ENCODE results near the gene MAN2A2. TPM values are rescaled to one million over a fixed set of nuclear protein-coding genes. Genes with fewer than 3 reads are reported as not detected.

The MAN2A2 gene
- total RNA-seq, 4 donors from 2014 or later: 32.9 to 90.3 (median 66.4) TPM

GRCh38 chr15:90956274-90957030, 53.4 kb downstream of the MAN2A2 start:
- TF ChIP-seq, protein P1, sequence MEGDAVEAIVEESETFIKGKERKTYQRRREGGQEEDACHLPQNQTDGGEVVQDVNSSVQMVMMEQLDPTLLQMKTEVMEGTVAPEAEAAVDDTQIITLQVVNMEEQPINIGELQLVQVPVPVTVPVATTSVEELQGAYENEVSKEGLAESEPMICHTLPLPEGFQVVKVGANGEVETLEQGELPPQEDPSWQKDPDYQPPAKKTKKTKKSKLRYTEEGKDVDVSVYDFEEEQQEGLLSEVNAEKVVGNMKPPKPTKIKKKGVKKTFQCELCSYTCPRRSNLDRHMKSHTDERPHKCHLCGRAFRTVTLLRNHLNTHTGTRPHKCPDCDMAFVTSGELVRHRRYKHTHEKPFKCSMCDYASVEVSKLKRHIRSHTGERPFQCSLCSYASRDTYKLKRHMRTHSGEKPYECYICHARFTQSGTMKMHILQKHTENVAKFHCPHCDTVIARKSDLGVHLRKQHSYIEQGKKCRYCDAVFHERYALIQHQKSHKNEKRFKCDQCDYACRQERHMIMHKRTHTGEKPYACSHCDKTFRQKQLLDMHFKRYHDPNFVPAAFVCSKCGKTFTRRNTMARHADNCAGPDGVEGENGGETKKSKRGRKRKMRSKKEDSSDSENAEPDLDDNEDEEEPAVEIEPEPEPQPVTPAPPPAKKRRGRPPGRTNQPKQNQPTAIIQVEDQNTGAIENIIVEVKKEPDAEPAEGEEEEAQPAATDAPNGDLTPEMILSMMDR (IDR thresholded peaks at IDR 0.05): peak in 1 of 3 donors; percentile 80
- DNase-seq (ENCODE audit: low spot score) (peak; percentile 63), ATAC-seq (ENCODE audit: low FRiP score) (peak; percentile 59)

- DNase-seq (ENCODE audit: low spot score) (no peak), ATAC-seq (ENCODE audit: low FRiP score) (peak; percentile 25)
- TF ChIP-seq, protein P1 (IDR thresholded peaks at IDR 0.05): no peak
Measured at GRCh38 chr15:90957031-90957790, 54.1 kb downstream of the MAN2A2 start.

- DNase-seq (ENCODE audit: low spot score) (no peak), ATAC-seq (ENCODE audit: low FRiP score) (no peak)
- TF ChIP-seq, protein P1 (IDR thresholded peaks at IDR 0.05): no peak
Measured at GRCh38 chr15:90957791-90958190, 54.7 kb downstream of the MAN2A2 start.

GRCh38 chr15:90959028-90959595, 56.0 kb downstream of the MAN2A2 start:
- ATAC-seq (ENCODE audit: low FRiP score) (no peak), DNase-seq (ENCODE audit: low spot score) (no peak)
- TF ChIP-seq, protein P1 (IDR thresholded peaks at IDR 0.05): no peak

DNA sequence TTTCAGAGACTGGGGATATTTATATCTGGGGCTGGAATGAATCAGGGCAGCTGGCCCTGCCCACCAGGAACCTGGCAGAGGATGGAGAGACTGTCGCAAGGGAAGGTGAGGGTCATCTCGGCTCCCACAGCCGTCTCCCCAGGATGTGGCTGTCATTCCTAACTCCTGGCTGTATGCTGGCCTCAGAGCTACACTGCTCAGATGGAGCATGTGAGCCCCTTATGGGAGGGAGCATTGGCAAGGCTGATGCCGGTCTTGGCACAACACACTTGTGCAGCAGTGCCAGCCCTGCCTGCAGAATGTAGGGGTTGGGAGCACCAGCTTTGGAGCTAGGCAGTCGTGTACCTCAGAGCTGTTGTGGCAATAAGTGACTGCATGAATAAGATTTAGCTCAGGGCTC, 56.8 kb downstream of the MAN2A2 start:
- TF ChIP-seq, protein P1 (IDR thresholded peaks at IDR 0.05): no peak
- ATAC-seq (ENCODE audit: low FRiP score): no peak
- DNase-seq (ENCODE audit: low spot score): no peak

- TF ChIP-seq, protein P1 (IDR thresholded peaks at IDR 0.05): no peak
- ATAC-seq (ENCODE audit: low FRiP score) (no peak), DNase-seq (ENCODE audit: low spot score) (no peak)
Measured at GRCh38 chr15:90960298-90961091, 57.4 kb downstream of the MAN2A2 start.
